Amniotic epithelial cell (primary cell): ENCODE results near the gene PHC2.
A peak's percentile ranks its signal among the peaks of the same experiment; 100 is the strongest.
"Not testable (repeated sequence)": the region's sequence is repeated elsewhere in the genome, so short reads cannot be mapped to it uniquely, and the experiment has no call there.

ENCODE experiments used
- DNase-seq: peaks from one replicate; pipeline ENCODE4 v3.0.0-alpha.2; 2010; ENCODE audit warnings: low read depth

The PHC2 gene

DNA sequence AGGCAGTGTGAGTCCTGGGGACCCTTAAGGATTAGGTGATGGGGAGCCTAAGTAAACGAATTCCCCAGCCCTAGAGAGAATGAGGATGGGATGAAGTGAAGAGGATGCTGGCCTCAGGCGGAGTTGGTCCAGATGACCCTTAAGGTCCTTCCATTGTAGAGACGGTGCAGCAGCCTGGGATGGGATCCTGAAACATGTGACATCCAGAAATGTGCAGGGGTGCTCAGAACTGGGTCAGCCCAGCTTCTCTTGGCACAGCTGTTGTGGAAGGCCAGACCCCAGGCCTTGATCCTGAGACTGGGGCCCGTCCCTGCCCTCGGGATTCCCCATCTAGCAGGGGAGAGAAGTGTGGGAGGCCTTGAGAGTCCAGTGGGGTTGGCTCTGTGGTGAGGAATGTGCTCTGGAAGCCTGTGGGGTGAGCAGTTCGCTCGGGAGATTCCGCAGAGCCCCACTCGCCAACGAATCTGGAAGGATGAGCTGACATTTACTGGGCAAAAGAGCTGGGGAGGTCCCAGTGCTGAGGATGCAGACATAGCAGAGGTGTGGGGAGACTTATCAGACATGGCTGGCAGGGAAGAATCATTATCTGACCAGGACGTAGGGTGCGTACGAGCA lies 138.1 kb downstream of the PHC2 start:
- peak; percentile 81 for DNase-seq

DNA sequence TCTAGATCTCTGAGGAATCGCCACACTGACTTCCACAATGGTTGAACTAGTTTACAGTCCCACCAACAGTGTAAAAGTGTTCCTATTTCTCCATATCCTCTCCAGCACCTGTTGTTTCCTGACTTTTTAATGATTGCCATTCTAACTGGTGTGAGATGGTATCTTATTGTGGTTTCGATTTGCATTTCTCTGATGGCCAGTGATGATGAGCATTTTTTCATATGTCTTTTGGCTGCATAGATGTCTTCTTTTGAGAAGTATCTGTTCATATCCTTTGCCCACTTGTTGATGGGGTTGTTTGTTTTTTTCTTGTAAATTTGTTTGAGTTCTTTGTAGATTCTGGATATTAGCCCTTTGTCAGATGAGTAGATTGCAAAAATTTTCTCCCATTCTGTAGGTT lies 140.3 kb downstream of the PHC2 start:
- not testable (repeated sequence) for DNase-seq

DNA sequence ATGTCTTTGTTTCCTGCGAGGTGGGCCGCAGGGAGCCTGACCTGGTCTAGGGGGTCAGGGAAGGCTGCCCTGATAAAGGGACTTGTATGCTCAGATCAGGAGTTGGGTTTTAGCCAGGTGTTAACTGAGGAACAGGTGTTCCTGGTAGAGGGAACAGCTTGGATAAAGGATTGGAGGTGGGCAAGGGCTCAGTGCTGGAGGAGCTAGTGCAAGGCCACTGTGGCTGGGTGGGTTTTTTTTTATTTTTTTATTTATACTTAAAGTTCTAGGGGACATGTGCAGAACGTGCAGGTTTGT lies 141.1 kb downstream of the PHC2 start:
- DNase-seq: no peak

DNA sequence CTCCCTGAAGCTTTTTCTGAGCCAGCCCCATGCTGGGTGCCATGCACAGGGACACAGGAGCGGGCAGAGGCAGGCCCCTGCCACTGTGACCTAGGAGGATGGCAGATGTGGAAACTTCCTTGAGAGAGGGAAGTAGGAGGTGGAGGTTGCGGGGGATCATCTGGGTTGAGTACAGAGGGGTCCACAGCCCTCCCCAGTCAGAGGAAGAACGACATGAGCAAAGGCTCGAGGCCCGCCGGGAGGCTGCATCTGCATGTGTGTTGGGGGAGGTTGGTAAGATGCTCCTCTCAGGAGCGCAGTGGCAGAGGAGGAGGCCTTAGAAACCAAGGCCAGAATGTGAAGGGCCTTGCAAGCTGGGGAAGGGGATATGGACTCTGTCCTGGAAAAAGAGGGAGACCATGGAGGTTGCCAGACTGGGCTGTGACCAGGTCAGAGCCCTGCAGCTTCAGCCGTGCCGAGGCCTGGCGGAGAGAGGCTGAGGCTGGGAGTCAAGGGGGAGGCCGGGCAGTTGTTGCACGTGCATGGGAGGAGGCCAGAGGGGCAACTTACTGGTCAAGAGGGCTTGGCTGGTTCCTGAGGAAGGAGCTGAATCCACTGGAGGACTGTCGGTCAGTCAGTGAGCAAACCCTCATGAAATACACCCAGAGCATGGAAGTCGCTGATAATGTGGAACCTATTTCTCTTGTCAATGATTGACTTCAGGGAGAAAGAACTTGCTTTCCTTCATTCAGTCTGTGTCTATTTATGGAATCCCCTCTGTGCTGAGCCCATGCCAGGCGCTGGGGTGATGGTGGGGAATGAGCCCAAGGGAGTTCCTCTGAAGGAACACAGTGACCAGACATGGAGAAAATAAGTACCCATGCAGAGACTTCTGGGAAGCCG lies 141.7 kb downstream of the PHC2 start:
- no peak for DNase-seq

DNA sequence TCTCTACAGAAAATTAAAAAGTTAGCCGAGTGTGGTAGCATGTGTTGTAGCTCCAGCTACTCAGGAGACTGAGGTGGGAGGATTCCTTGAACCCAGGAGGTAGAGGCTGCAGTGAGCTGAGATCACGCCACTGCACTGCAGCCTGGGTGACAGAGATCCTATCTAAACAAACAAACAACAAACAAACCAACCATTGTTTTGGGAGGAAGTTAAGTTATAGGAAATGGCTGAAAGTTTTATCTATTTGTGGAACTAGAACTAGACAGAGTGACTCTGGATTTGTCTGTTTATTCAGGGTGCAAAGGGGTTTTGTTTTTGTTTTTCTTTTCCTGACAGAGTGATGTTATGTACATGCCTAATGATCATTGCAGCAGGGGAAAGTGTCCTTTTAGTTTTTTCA lies 143.6 kb downstream of the PHC2 start:
- DNase-seq: no peak

DNA sequence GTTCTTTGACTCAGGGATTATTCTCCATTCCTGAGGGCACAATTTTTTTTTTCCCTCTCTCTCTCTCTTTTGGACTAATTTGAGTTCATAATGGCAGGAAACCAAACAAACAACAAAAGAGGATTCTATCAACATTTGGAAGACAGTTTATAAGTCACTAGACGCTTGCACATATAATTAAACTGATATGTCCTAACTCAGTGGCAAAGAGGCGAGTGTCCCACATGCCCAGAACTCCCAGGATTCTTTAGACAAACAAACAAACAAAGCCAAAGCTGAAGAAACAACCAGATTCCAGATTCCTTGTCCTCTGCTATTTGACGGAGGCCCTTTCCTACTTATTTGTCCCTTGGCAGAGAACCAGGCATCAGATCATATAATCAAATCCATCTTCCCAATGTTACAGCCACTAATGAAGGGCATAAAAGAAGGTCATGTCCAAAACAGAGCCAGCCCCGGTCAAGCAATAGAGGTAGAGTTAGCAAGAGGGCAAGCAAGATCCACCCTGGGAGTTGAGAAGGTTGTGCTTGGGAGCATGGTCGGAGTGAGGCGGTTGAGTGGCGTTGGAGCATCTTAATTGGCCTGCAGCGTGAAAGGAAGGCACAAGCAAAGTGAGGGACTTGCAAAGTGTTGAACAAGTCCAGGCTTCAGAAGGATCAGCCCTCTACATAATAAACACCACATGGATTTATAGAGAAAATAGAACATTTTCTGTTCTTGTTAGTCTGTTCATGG lies 144.3 kb downstream of the PHC2 start:
- no peak for DNase-seq

DNA sequence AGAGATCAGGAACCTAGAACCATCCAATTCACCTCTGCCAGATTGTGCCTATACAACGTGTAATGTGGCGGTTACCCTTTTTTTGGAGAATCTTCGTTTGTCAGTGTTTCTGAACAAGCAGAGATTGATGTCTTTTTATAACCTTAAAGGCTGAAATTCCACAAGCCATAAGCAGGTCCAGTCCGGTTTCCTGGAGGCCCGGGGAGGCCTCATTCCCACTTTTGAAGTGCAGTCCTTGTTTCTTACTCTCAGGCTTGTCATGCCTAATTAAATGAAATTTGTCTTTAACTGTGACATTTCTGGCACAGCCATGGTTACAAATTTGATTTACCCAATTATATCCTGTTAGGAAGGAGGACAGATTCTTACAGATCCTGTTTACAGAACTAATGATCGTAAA lies 146.8 kb downstream of the PHC2 start:
- no peak for DNase-seq

DNA sequence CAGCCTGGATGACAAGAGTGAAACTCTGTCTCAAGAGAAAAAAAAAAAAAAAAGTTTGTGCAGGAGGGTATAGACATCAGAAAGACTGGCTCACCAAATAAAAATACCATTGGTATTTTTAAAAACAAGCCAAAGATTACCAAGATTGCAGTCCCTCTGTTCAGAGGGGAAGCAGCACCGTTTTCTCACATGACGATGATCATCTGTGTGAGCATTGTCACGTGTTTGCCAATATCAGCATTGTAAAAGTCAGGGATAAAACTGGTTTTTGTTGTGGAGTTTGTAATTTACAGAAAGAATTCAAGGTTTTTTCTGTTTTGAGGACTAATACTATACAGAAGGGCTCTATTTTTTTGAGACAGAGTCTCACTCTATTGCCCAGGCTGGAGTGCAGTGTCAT lies 148.1 kb downstream of the PHC2 start:
- no peak for DNase-seq

DNA sequence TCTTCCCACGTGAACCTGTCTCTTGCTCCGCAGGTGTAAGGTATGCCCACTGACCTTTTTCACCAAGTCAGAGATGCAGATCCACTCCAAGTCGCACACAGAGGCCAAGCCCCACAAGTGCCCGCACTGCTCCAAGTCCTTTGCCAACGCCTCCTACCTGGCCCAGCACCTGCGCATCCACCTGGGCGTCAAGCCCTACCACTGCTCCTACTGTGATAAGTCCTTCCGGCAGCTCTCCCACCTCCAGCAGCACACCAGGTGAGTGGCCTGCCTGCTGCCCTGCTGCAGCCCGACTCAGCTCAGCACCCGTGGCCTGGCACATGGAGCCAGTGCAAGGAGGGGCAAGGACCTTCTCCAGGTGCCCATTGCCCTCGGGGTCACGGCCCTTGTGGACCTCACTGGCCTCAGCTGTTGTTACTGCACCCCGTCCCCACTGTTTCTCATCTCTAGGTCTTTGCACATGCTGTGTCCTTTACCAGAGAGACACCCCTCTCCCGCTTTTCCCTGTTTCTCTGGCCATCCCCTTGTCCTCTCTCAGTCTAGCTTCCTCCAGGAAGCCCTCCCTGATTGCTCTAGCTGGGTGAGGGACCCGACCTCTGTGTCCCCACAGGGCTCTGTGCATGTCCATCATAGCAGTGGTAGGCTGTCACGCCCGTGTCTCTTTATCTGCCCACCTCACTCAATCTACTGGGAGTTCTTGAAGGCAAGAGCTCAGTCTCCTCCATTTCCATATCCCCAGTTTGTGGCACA lies 149.2 kb downstream of the PHC2 start:
- no peak for DNase-seq

DNA sequence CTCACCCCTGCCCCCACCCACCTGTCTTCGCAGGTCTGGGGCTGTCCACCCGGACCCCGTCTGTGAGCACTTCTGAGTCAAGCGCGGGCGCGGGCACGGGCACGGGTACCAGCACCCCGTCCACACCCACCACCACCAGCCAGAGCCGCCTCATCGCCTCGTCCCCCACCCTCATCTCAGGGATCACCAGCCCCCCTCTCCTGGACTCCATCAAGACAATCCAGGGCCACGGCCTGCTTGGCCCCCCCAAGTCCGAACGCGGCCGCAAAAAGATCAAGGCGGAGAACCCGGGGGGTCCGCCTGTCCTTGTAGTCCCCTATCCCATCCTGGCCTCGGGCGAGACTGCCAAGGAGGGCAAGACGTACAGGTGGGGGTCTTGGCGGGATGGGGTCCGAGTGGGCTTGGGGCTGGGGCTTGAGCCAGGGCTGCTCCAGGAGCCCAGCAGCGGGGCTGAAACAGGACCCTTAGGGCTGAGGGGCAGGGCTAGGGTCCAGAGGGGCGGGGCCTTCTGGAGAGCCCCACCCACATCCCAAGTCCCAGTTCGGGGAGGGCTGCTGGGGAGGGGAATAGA lies 150.7 kb downstream of the PHC2 start:
- no peak for DNase-seq

DNA sequence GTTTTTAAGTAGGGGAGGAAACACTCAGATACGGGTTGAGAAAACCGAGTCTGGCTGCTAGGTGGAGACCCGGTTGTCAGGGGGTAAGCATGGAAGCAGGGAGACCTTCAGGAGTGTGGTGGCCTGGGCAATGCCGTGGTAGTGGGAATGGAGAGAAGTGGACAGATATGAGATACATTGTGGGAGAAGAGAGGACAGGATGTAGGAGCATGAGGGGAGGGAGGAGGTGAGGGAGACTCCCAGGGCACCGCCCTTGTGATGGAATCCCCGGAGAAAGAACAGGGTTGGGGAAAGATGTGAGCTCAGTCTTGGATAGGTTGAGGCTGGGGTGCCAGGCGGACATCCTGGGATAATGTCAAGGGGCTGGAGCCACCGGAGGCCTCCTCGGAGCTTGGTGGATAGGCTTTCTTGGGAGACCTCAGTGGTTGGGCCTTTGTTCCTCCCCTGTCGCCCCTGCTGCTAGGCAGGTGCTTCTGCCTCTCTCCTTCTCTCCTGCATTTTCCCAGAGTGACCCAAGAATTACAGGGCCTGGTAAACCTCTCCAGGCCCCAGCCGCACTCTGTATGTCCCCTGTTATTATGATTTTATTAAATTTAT lies 153.3 kb downstream of the PHC2 start:
- no peak for DNase-seq

DNA sequence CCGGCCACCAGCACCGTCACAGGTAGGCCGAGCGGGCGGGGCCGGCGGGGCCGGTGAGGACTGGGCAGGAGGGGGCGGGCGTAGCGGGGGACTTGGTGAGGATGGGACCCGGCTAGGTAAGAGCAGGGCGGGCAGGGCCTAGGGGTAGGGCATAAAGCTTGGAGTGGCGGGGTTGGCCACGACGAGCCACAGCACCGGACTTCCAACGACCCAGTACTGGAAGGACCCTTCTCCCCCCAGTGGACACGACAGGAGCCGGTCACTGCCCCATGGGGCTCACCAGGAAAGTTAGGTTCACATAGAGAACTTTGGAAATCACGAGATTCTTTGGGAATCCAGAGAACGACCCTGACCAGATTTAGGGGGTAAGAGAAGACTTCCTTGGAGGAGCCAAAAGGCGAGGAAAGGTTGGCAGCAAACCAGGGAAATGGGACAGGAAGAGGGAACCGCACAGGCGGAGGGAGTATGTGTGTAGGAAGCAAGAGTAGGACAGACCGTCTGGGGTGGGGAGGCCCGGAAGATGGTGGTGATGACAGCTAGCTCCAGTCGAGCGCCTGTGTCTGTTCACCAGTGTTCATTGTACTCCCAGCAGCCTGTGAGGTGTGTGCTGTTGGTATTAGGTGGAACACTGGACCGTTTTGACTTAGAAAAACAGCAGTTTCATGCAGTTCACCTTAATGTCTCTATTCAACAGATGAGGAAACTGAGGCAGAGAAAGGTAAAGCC lies 154.2 kb downstream of the PHC2 start:
- DNase-seq: no peak

DNA sequence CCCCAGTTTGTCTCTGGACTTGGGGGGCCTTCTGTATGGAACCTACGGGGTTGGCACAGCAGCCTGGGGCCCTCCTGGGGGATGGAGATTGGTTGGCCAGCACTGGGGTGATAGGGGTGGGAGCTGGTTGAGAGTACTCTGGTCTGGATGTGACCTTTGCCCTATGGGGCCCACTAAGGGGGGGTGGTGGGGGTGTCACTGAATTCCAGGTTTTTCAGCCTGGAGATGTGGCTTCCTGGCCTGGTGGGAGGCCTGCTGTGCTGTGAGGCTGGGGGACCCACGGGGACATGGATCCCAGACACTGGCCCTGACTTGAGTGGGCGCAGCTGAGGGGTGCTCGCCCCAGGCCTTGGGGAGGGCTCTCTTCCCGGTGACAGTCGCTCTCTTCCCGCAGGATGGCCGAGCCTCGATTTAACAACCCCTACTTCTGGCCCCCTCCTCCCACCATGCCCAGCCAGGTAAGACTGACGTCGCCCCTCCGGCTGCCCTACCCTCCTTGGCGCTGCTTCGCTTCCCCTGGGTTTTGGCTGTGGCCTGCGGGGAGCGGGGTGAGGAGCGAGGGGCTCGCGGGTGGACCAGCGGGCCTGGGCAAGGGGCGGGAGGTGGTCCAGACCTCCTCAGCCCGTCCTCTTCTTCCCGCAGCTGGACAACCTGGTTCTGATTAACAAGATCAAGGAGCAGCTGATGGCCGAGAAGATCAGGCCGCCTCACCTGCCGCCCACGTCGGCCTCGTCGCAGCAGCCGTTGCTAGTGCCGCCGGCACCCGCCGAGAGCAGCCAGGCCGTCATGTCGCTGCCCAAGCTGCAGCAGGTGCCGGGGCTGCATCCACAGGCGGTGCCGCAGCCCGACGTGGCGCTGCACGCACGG lies 155.0 kb downstream of the PHC2 start:
- no peak for DNase-seq

DNA sequence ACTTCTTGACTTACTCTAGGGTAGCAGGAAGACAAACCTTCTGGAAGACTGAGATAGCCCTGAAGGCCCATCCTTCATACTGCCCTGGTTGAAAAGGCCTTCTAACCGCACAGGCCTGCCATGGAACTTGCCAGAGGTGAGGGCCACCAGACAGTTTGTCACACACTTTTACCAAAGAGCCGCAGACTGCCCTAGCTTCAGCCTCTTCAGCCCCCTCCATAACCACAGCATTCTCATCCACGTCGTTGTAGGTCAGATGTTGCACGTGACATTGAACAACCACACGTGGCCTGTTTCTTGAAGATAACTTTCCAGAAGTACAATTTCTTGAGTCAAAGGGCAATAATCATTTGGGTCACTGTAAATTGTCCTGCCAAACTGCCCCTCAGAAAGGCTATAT lies 155.7 kb downstream of the PHC2 start:
- DNase-seq: no peak

DNA sequence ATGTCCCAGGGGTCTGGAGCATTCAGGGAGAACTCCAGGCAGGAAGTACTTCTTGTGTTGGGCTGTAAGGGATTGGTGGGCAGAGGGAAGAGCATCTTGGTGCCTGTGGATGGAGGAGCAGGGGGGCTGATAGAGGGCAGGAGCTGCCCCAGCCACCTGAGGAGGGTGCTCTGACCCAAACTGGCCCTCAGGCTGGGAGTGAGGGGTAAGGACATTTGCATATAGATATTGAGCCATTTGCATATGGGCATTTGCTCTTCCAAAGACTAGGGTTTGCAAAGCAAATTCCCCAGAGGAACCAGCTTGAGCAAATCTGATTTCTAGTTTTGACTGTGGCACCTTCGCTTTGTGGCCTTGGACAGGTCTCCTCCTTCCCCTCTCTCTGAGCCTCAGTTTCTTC lies 156.4 kb downstream of the PHC2 start:
- DNase-seq: no peak

DNA sequence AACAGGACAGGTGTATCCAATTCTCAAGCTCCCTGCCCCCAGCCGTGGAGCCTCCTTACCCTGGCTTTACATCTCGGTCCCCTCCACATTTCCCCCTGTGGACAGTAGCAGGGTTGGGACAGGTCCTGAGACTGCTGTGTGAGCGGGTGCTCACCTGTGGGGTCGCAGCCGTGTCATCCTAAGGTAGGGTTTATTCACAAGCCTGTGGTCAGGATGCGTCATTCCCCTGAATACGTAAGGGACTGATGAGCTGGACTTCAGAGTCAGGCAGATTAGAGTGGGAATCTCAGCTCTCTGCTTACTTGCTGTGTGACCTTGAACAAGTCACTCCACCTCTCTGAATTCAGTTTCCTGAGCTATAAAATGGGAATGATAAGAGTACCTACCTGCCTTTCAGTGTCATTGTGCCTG lies 156.9 kb downstream of the PHC2 start:
- peak; percentile 14 for DNase-seq
